ENCODE data around the gene CXXC5. TPM values are rescaled to one million over a fixed set of nuclear protein-coding genes. Genes with fewer than 3 reads are reported as not detected.
A peak's percentile ranks its signal among the peaks of the same experiment; 100 is the strongest.

CXXC5 gene
- total RNA-seq, 1 experiment from 2014 or later: 39.8 TPM

DNA sequence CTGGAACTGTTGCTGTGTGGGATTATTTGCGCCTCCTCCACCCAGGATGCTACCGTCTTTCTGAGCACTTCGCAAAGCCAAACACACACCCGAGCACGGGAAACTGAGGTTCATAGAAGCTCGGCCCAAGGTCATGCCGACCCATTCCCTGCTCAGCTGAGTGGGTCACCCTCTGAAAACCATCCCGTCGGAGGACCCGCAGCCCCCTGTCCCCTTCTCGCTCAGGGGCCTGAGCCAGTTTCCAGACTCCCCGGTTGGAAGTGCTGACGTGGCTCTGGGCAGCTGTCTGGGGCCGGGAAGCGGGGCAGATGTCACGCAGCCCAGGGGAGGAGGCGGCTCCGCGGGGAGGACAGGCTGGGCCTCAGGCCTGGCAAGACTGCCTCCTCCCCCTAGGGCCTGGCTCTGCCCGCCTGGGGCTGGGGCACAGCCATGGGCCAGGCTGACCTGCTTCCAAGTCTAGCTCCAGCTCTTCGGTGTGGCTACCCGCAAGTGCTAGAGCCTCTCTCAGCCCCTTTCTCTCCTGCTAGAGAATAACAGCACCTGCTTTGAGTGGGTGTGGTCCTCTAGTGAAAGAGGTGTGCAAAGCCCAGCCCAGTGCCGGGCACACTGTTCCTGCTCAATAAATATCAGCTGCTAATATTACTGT is 9.9 kb upstream of the CXXC5 start:
- peak; percentile 78 for DNase-seq (ENCODE audit: low read depth)

DNA sequence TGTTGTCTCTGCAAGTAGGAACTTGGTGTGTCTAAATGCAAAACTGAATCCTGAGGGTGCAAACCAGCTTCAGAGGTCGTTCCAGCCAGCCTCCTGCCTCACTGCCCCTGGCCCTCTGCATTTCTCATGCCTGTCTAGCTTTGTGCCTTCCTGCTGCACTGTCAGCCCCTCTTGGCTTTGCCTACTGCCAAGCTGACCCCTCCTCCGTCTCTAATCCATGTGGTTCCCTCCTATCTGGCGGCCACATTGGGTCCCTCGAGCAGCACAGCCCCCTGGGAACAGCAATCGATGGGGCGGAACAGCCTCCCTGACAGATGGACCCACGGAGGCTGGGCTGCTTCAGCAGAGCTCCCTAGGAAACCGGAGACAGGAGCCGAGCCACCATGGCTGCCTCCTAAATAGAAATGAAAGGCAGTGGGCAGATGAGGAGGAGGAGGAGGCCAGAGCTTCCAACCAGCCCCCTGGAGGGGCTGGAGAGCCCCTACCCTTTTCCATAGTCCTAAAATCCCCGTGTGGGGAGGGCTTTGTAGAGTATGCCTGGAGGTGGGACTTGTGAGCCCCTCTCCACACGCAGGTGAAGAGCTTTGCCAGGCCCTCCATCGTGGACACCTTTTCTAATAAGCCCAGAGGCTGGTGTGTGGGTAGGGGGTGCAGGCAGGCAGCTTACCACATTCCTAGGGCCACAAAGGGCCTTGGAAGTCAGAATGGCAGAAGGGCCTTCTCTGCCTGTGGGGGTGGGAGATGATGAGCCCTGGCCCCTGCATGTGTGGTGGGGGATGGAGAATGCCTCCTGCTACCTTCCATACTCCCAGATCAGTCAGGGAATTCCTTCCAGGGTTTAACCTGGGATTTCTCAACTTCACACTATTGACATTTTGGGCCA is 9.2 kb upstream of the CXXC5 start:
- DNase-seq (ENCODE audit: low read depth): no peak

DNA sequence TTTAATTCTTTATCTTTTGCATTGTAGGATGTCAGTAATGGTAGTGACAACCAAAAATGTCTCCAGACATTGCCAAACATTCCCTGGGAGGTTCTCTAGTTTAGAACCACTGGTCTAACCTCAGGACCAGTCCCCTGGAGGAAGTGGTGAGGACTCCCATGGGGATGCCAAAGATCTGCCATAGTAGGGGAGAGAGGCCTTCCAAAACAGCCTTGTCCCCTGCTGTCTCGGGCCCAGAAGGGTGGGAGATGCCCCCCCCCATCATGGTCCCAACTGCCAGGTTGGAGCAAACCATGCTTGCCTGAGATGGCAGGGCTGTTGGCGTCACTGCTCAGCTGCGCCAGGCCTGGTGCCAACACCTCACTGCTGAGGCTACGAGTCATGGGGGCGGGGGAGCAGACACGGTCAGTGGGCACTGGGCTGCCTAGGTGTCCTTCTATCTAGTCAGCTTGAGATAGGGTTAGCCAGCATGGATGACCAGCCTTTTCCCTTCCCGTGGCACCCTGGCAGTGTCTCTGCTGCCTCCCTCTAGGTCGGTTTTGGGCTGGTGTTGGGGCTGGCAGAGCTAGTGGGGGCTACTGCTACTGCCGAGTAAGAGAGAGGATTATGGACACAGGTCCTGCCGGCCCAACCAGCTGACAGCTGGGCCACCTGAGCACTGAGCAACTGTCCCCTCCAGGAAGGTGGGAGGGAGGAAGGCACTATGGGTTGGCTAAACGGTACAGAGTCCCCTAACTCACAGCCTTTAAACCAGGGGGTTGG is 8.3 kb upstream of the CXXC5 start:
- peak; percentile 38 for DNase-seq (ENCODE audit: low read depth)

DNA sequence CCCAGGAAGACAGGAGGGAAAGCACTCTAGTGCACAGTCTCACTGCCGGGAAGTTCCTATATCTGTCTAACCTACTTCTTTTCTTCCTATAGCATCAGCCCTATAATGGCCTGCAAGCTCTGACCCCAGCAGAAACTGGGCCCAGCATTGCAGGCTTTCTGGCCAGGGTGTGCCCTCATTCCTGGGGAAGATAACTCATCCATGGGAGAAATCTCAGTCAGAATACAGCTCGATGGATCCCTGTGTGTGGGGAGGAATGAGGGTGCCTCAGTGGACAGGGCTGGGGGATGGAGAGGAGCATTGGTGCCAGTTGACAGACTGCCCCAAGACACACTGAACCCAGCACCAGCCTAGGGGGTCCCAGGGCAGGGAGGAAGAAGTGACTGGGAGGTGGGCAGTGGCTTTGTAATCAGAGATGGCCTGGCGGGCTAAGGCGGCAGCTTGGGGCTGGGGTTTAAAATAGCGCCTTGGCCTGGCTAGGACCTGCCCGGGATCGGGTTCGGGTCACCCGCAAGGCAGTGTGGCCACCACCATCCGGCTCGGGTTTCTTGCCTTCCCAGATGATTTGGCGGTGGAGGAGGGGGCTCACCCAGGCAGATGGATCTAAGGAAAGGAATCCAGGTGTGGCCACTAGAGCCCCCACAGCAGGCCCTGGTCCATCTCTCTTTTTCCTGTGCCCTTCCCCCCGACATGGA is 7.6 kb upstream of the CXXC5 start:
- DNase-seq (ENCODE audit: low read depth): no peak

DNA sequence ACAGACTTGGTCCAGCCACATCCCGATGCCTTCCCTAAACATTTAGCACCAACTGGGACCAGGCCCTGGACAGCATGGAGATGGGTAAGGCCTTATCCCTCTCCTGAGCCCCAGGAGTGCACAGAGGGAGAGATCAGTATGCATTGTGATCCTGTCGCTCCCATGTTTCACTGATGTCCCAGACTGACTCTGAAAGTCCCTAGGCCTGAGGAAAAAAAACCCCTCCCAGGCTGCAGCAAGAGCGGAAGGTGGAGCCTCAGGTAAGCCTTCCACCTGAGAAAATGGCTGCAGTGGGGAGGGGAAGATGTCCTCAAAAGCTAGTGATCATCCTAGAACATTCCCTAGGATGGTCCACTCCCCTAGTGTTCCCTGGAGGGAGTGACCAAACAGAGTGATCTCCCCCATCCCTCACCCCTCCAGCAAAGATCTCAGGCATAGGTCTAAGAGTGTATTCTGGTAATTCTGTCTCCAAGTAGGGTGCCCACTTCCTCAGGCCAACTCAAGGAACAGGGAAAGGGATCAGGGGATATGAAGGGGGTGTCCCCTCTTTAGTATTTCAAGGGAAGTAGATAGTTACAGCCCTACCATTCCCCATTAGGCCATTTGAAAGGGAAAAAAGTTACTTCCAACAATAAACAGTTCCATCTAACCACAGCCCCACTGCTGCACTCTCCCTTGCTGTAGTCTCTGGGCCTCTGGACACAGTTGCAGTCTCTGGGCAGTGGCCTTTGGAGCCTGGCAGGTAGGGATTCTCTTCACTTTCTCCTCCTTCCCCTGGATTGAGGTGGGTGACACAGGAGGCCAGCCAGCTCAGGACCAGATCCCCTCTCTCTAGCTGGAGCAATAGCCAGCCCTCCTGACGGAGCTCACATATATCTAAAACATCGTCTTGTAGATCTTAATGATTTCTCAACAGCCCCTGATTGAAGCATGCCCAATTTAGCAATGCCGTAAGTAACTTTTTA is 6.8 kb upstream of the CXXC5 start:
- no peak for DNase-seq (ENCODE audit: low read depth)

DNA sequence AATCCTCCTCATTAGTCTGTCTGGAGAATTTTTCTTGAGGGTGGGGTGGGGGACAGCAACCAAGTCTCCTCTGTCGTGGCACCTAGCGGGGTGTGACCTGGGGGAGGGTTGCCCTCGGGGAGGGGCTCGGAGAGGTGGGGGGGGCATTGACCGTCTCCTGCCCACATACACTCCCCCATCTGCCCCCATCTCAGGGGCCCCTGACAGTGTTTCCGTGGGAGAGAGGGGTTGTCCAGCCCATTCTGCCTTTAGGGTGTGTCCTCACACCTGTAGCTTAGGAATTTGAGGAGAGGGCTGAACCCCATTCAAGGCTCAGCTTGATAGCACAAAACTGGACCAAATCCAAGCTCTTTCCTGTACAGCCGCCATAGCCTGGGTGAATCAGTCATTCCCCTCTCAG is 5.9 kb upstream of the CXXC5 start:
- no peak for DNase-seq (ENCODE audit: low read depth)

DNA sequence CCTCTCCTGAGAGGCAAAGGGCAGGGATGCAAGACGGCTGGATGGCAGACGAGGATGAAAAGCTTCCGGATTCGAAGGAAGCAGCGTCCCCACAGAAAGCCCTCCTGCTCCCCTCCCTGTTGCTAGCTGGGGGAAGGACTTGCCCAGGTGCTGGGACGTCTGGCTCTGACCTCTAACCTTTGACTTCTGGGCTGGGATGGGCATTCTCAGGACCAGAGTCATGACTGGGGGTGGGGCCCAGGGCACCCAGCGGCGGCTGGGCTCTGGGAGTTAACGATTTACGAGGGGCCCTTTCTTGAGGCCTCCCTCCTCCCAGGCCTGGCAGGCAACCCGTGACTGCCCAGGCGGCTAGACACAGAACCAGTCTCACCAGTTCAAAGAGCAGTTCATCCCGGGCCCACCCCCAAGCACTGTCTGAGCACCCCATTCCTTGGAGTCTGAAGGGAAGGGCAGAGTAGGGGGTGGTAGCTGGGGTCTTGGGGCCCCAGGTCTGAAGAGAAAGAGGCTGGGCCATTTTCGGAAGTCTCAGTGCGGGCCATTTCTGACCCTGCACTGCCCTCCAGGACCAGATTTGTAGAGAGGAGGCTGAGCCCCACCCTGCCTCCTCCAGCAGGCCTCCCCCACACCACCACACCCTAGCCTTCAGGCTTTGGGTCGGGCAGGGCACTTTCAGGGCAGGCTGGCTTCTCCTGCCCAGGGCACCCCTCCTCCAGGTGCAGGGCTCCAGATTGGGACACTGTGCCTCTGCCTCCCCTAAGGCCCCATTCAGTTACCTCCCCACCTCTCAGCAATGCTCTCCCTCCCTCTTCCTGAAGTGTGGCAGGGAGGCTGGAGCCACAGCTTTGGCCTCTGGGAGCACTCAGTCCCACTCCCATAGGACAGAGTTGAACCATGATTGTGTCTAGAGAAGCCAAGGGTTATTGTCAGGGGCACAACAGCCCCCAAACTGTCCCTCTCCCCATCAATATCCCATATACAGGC is 5.0 kb upstream of the CXXC5 start:
- no peak for DNase-seq (ENCODE audit: low read depth)

DNA sequence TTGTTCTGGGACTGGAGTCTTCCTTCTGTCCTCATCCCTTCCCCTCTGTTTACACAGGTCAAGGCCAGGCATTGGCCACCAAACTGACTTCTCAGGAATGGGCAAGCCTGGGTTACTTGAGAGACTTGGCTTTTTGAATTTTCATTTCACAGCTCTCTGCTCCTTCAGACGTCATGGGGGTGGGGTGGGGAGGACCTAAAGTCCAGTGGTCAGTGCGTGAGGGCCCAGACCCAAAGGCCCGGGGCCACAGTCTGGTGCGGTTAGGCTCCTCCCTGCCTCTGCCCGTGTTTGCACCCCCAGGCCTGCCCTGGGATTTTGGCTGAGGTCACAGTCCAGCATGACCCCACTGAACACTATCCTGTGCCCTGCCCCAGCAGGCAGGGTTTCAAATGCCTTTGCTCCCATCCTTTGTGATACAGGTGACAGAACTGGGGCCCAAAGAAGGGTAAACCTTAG is 4.1 kb upstream of the CXXC5 start:
- DNase-seq (ENCODE audit: low read depth): no peak

DNA sequence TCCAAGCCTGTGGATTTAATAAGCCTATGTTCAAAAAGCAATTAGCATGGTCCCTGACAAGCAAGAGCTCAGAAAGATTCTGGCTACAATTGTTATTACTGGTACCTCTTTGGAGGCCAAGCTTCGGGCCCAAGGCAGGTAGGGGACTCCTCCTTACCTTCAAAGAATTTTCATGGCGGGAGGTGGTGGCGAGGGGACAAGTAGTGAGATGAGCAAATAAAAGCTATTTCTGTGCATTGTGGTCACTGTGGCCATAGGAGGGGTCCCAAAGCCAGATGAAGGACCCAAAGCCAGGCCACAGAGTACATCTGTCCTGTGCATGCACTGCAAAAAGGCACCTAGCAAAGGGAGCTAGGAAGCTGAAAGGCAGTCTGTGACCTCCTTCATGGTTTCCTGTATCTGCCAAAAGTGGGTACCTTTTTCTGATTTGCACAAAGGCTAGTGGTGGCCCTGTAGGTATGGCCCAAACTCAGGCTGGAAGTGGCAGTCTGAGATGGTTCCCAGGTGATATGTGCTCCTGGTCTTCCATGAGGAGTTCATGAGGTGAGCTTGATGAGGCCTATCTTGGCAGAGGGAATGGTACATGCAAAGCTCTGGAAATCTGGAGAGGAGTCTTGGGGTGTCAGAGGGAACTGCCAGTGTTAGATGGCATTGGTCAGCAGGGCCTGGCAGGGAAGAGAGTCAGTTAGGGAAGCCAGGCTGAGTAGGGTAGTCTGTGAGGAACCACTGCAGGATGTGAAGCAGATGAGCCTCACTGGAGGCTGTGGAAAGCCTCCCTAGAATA is 3.3 kb upstream of the CXXC5 start:
- no peak for DNase-seq (ENCODE audit: low read depth)

DNA sequence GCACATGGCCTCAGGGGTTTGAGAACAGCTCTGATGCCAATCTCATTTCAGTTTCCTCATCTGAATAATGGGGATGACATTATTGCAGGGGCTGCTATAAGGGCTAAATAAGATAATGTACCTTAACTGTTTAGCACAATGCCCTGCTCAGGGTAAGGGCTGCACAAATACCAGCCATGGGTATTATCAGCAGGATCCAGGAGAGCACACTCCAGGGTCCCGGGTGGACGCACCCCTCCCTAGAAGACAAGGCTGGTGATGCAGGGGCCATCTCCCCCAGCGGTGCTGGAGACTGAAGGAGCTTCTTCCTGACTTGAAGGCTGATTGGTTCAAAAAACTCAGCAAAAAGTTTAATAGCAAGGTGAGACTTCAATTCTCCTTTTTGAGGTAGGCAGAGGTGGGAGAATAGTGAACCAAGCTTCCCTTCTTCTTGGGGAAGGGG is 2.7 kb upstream of the CXXC5 start:
- no peak for DNase-seq (ENCODE audit: low read depth)

DNA sequence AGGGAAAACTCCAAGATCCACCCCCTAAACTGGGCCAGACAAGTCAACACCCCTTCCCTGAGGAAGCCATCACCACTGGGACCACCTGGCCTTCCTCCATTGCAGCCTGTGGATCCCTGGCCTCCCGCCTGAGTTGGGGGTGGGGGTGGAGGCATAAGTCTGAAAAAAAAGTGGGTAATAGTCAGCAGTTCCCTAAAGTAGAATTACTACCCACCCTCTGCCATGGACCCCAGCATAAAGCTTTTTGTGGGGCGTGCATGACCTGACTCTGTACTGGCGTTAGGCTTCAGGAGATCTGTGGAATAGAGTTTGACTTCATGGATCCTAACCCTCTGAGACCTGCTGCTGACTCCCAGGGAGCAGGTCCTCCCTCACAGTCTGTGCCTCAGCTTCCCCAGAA is 2.0 kb upstream of the CXXC5 start:
- no peak for DNase-seq (ENCODE audit: low read depth)

DNA sequence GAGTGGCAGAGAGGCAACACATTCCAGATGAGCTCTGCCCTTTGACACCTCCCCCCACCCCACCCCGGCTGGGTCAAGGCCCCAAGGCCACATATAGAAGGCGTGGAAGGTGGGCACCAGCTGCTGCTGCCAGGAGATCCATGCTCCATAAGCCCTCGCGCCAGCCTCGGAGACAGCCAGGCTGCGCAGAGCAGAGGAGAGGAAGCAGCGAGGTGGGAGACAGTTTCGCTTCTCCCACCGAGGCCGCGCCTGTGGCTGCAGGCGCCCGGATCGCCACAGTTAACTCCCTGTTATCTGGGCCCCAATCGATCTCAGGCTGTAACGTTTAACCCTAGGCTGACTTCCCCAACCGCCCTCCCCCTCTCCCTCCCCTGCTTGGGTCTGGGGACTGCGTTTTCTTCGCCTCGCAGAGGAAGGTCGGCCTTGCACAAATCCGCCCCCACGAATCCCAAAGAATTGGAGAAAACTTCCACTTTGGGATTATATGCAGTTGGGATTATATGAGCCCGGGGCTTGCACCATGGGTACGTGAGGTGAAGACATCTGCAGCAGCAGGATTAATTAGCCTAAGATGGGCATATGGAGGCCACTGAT is 1.1 kb upstream of the CXXC5 start:
- DNase-seq (ENCODE audit: low read depth): no peak

DNA sequence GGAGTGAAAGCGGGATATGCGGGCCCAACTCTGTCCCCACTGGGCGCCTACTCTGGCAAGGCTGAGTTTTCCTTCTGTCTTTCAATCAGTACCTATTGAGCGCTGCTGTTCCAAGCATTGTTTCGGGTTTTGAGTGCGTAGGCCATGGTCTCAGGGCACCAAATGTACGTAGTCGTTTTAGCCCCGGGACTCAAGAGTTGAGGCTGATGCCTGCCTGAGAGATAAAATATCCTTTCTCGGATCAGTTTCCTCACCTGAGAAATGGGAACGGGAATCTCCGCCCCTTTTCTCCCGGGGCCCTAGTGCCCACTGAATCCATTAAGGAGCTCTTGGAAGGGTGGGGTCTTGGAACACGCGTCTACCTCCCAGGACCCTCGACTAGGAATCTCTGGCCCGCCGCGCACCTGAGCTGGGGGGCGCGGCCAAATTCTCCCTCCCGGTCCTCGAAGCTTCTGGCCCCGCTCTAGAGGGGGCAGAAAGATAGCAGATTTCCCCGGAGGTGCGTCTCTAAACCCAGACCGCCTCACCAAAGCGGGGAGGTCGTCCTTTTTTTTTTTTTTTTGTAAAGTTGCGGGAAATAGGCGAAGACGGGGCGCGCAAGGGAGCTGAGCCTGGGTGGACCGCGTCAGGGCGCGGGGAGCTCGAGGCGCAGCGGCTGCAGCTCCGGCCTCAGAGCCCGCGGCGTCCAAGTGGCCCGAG is 494 bp upstream of the CXXC5 start:
- no peak for DNase-seq (ENCODE audit: low read depth)

DNA sequence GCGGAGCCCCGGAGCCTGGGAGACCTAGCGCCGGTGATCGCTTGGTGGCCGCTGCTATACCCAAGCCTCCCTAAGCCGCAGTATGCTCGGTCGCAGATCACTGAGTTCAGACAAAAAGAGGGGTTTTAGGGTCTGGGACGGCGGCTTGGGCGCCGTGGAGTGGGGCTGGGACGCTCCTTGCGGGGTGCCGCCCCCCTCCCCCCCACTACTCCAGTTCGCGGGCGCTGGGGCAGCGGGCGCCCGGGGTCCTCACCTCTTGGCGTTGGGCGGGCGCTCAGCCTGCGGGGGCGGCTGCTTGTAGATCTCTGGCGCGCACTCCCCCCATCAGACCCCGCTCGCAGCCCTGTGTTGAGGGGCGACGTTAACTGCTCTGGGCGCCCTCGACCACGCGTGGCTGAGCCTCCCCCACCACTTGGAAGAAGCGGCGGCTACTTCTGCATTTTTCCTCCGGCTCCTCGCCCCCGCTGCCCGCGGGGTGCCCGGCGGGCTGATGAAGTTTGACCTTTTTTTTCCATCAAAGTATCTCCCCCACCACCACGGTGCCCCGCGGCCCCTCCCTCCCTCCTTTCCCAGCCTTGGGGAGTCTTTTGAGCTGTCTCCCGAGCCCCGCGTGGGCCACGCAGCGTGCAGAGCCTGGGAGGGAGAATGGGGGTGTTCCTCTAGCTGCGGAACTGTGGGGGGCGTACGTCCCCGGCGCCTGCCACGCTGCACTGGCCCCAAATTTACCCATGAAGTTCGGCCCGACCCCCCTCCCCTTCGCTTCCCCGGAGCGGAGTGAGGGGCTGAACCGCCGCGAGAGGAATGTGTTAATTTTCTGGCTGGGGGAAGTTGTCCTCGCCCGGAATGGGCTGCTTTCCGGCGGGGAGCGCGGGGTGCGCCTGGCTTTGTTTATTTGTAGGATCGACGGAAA is 1.2 kb downstream of the CXXC5 start:
- DNase-seq (ENCODE audit: low read depth): no peak

DNA sequence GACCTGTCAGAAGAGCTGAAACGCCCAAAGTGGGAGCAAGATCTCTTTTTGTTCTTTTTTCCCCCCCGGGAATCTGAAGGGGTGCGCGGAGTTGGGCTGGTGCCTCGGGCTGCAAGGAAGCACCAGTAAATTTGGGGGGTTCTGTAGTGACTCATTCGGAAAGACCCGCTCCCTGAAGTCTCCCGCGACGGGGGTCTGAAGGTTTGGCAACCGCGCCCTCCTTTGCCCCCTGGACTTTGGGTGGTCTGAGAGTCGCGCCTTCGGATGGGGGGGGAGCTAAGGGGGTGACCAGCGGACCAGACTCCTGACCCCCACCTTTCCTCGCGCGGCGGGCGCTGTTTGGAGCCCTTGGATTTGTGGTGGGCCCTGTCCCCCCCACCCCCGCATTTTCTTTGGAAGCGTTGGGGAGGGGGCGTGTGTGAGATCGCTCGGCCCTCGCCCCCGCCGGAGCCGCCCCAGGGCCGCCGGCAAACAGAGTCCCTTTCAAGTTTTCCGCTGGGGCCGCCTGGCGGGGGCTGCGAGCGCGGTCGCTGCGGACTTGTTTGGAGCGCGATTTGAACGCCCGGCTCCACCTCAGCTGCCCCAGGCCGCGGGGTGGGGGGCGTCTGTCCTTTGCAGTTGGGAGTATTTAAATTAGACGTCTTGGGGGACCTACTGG is 2.0 kb downstream of the CXXC5 start:
- no peak for DNase-seq (ENCODE audit: low read depth)

DNA sequence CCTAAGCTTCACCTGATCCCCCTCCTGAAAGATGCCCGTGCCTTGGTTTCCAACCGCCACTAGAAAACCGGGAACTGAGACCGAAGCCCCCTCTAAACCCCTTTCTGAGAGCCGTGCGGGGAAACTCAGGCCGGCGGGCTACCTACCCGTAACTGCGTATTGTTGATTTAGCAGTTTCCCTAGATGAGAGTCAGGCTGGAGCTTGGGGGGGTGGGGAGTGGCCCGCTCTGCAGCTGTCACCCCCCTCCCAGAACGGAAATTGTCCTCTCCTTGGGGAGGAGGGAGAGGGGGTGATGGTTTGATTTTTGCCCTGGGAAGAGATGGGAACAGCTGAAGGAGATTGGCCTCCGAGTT is 2.5 kb downstream of the CXXC5 start:
- DNase-seq (ENCODE audit: low read depth): no peak

Data from RPMI7951 (cell line).